GM19023 (cell line): Measurements from ENCODE around the gene PLIN4.

Experiments used
- ATAC-seq: cut with Tn5 transposase; IDR thresholded peaks from one replicate; pipeline ENCODE4 v1.9.1; 2021; ENCODE audit warnings: mild to moderate bottlenecking, moderate library complexity; ENCODE audit not compliant: unreplicated experiment

Gene PLIN4

DNA sequence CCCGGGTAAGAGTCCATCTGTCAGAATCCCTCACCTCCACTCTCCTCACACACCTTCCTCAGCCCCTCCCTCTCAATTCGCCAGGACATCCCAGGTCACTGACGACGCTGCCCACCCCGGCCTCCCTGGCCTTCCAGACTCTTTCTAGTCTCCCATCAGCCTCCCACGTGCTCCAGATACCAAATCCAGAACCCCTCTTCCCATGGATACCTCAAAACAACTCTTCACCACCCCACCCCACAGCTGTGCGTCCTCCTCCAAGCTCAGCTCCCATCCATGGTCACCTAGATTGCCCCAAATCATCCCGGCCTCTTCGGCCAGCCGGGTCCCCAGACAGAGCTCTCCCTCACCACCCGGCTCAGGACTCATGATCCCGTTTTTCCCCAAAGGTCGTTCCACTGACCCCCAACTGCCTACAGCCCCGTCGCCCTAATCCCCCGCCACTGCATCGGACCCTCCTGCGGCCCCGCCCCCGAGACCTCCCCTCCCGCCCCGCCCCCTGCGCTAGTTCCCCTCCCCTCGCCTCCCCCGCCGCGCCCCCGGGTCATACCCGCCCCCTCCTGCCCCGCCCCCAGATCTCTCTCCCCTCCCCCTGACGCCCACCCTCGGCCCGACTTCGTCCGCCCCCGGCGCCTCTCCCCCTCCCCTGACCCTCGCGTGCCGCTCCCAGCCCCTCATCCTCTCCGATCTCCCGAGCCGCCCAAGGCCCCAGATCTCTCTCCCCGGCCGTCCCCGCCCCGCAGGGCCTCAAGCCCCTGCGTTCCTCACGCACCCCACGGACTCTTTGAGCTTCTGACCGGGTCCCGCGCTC is 61.2 kb downstream of the PLIN4 start:
- peak; percentile 30 for ATAC-seq

DNA sequence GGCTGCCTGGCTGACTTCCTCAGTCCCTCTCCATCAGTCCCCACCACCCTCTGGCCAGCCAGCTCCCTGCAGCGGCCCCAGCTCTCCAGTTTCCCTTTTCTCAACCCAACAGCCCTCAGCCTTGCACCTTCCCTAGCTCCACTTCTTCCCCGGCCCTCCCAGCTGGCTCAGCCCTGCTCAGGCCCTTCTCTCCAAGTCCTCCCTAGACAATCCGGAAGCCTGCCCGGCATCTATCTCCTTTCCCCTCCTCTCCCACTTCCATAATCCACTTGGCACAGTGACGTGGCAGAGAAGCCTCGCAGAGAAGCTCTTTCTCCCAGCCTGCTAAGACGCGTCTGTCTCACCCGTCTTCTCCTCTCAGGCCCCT is 61.8 kb downstream of the PLIN4 start:
- ATAC-seq: no peak

DNA sequence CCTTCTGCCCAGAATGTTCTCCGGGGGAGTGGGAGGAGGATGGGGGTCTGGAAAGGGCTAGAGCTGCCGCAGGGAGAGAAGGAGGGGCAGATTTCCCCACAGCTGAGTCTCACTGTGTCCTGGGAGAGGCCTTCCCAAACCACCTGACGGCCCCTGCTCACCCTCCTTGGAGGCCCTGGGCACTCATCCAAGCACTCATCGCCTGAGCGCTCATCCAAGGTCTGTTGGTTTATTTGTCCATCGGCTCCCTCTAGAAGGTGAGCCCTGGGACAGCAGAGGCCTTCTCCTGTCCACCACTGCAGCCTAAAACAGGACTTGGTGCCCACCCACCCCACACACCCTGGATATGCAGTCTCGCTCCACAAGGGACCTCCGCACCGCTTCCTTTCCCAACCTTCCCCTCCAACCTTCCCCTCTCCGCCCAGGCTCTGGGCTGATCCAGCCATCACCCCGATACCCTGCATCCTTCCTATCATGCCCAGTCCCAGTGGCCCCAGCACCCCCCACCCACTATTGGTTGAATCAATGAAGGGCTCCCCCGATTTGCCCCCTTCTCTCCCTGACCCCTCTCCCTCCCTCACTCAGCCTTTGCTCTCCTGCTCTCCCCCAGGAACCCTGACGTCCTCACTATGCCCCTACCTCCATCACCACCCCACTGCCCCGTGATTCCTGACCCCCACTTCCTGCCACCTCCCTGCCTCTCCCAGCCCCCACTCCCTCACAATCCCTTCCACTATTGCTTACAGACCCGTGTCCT is 62.4 kb downstream of the PLIN4 start:
- ATAC-seq: no peak

DNA sequence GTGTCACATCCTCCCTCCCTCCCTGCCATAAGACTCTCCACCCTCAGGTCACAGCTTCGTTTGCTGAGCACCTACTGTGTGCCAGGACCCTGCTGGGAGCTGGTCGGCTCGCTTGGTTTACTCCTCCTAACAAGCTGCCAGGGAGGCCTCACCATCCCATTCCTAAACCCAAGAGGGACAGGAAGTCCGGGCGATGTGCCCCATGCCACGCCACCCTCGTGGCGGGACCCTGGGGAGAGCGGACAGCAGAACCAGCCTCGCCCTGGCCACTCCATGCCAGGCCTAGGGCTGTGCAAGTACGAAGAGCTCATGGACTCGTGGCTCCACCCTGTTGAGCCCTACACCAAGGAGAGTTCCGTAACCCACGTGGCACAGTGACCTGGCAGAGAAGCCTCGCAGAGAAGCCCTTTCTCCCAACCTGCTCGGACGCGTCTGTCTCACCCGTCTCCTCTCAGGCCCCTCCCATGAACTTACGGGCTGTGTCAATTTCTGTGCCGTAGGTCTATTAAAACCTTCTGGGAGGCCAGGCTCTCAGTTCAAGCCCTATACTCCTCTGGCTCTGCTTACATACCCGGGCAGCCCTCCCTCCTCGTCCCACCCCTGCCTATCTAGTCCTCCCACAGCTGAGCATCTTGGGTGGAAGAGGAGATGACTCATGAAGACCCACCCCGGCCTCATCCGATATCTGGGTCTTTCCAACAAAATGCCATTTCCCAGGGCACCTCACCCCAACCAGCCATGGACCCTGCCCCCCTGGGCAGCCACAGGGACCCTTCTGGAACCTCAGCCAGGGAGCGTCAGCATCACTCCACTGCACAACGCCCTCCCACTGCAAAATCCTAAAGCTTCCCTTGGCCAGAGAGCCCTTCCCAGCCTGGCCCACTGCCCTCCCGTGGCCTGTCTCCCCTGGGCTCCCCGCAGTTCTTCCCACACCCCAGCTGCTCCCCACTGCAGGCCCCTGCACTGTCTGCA is 63.3 kb downstream of the PLIN4 start:
- ATAC-seq: no peak

DNA sequence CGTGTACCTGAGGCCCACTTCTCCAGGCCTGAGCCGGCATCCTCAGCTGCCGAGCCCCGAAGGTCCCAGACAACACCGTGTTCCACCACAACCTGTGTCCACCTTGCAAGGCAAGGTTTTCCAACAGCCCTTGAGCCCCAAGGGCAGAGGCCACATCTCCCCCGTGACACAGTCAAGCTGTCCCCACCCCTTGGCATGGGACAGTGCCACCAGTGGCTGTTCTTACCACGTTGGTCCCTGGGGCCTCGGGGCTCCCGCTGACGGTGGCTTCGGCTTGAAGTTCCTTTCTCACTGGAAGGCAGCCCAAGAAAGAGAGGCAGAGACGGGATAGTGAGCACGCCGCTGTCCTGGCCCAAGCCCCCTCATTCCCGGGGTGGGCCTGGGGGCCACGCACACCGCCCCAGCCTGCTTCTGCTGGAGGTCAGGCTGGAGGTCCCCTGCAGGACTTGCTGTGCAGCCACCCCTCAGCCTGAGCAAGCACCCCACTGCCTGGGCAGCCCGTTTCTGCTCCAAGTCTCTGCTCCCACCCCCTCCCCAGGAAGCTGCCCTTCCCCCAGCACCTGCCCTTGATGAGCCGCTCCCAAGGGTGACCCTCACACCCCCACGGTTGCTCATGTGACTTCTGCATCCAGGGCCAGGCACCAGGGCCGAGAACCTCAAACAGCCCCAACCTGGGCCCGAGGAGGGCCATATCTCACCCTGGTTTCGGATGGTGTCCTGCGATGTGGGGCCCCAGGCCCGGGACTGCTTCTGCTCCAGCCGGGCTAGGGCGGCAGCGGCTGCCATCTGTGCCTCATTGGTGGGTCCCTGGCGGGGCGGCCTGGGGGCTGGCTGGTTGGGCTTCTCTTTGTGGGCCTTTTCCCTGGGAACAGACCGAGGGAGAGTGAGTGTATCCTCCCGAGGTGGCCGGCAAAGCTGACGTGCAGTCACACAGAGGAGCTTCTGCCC is 64.8 kb downstream of the PLIN4 start:
- ATAC-seq: no peak

DNA sequence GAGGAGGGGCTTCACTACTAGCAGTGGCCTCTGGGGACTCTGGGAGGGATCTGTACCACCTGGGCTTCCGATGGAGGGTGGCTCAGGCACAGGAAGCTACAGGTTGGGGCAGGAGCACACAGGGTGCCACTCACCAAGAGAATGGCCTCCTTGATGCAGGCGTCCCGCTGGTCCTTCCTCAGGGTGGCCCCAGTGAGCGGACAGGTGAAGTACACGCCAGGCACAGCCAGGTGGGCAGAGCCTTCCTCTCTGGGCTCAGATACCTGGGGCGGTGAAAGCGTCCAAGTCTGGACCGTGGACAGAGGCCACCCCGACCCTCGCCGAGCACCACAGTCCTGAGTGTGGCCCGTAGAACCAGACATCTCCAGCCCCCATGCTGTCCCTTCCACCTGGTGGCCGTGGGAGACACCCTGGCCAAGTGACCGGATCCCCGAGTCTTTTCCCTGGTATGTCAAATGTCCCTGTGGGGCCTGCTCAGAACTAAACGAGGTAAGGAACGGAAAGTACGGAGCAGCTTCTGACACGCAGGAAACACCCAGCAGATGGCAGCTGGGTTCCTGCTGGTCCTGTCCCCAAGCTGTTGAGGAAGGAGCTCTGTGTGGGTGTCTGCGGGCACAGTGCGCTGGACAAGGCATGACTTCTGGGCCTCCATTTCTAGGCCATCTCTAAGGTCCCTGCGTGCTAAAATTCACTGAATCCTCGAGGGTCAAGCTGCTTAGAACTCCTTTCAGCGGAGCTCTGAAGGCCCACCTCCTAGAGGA is 65.9 kb downstream of the PLIN4 start:
- ATAC-seq: no peak
